Testis (tissue), 5 donors: ENCODE results near the gene GBX1. TPM values are rescaled to one million over a fixed set of nuclear protein-coding genes. Genes with fewer than 3 reads are reported as not detected.

Experiments used
- DNase-seq: peaks from one replicate; pipeline ENCODE4 v3.0.0-alpha.2; 2019
- H3K27ac ChIP-seq, 2 donors: fragments of 200-600 bp; sonication (generic); one replicate each; pipeline ENCODE4 v1.5.1; 2019
- H3K27me3 ChIP-seq: fragments of 200-600 bp; sonication (generic); one replicate; pipeline ENCODE4 v1.5.1; 2019
- H3K36me3 ChIP-seq: fragments of 200-600 bp; sonication (generic); one replicate; pipeline ENCODE4 v1.5.1; 2017; ENCODE audit warnings: low read depth; ENCODE audit errors: missing control alignments
- H3K4me1 ChIP-seq: fragments of 200-600 bp; sonication (generic); one replicate; pipeline ENCODE4 v1.5.1; 2019
- H3K4me3 ChIP-seq, 2 donors: fragments of 200-600 bp; sonication (generic); one replicate each; pipeline ENCODE4 v1.5.1; 2017 to 2019
- H3K9me3 ChIP-seq: fragments of 200-600 bp; sonication (generic); one replicate; pipeline ENCODE4 v1.5.1; 2017
- CTCF ChIP-seq, 3 experiments: fragments of 450-650 bp in 2 of 3; fragments of 200-600 bp in 1 of 3; sonication (generic) in 1 of 3; IDR thresholded peaks; one replicate each; pipeline ENCODE4 v1.5.1; 2016 to 2019; ENCODE audit warnings: antibody characterized with exemption in 3 of 3, mild to moderate bottlenecking in 2 of 3, moderate library complexity in 1 of 3
- POLR2A ChIP-seq: fragments of 450-650 bp; IDR thresholded peaks from one replicate; pipeline ENCODE4 v1.6.1; 2017; ENCODE audit warnings: antibody characterized with exemption, mild to moderate bottlenecking, moderate library complexity
- WGBS, 2 donors: methylation state at CpG; one replicate each; pipeline ENCODE4 v1.1.5; 2018; 5-methylcytosine and 5-hydroxymethylcytosine counted together
- intact Hi-C: fragments of 100-400 bp; cut with DNase I; formaldehyde crosslinking; loops from one replicate; pipeline ENCODE4 v1.15.1; 2023; ENCODE audit warnings: low total_unique reads
- long read RNA-seq, 2 donors: transcript quantifications; one replicate each; lab custom pipeline, GENCODE V29; 2026
- polyA plus RNA-seq: library from polyadenylated mRNA; stranded (reverse); fragments of 350-450 nt; fragmentation: Illumina TruSeq; extraction: RNeasy Lipid Tissue Mini Kit (QIAGEN cat#74804); gene quantifications from one replicate; pipeline ENCODE4 v1.2.3, GENCODE V29; 2014; ENCODE audit warnings: low read depth, low replicate concordance; ENCODE audit not compliant: insufficient read depth
- total RNA-seq, 2 donors: library from RNA; depleted of rRNA; stranded (reverse); fragments of >200 nt; gene quantifications; one replicate each; pipeline ENCODE4 v1.2.3, GENCODE V29; 2016

The GBX1 gene
- total RNA-seq (10 to 100 TPM in 1 of 2 donors, 1 to 10 TPM in 1; 2.9 to 15.6 TPM), polyA plus RNA-seq (7.2 TPM)
- long read RNA-seq, donor 1, result 0 reads
- long read RNA-seq, donor 2, result 0 reads

DNA sequence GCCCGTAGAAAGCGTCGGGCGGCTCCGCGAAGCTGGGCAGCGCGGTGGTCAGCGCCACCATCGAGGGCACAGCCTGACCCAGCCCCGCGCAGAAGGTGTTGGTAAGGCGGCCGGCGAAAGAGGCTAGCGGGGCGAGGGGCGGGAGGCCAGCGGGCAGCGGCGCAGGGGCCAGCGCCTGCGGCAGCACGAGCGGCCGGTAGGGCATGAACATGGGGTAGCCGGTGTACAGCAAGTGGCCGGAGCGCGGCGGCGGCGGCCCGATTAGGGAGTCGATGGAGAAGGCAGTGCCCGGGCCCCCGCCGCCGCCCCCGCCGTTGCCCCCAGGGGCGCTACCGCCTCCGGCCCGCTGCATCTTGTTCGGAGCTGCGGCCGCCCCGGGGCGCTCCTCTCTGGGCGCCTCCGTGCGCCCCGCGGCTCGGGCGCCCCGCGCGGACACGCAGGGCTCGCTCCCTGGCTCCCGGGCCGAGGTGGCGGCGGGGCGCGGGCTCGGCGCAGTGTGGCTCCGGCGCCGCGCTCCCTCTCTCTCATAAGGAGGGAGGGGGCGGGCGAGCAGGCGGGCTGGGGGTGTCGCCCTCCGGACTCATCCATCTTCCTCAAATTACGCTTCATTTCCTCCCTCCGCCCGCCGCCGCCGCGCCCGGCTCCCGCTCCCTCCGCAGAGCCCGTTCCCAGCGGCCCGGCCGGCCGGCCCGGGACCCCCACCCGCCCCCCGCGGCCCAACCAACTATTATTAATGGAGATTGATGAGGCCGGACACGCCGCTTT lies at the start of gene GBX1:
Gene GBX1, minus strand, starts transcription at position 498 of the 765 bp plus-strand sequence. Its CDS starts 146 bp downstream, at position 352.
- intact Hi-C loops, result no loop called here
- Histone ChIP-seq H3K4me3 (peak within 1 kb of the TSS; percentile 47 to 53), H3K4me1 (no peaks in the 10 kb centered on the region), H3K36me3 (no peaks in the 10 kb centered on the region), H3K27ac (no peak within 1 kb of the TSS), H3K27me3 (no peaks in the 10 kb centered on the region), H3K9me3 (no peaks in the 10 kb centered on the region)
- TF ChIP-seq CTCF (IDR thresholded peaks at IDR 0.05) (no peak), POLR2A (no peak)
- 1% methylated on average over 16 to 96 of the region's 101 CpGs for WGBS, 2 donors
- DNase-seq, result no peak

DNA sequence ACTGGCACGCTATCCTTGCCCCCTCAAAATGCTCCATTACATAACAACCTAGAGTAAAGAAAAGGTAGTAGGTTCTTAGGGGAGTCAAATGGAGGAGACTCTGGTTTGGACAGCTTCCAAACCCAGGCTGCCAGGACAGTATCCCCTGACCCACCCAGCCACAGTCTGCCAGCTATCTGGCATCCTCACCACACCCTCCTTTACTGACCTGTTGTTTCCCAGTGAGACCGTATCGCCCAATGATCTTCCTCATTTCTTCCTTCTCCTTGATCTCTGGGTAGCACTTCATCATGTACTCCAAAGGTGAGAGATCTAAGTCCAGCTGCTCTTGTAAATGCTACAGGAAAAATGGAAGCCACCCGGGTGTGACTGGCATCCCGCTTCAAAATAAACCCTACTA lies 47.9 kb upstream of the GBX1 start:
- H3K36me3 ChIP-seq, result no peaks in the 10 kb centered on the region
- TF ChIP-seq CTCF (IDR thresholded peaks at IDR 0.05) (no peak), POLR2A (no peak)
- H3K4me1 ChIP-seq, result no peaks in the 10 kb centered on the region
- no peak for DNase-seq
- intact Hi-C loops, result no loop called here
- no peak overlapping the region for H3K27ac ChIP-seq
- no peaks in the 10 kb centered on the region for H3K27me3 ChIP-seq
- H3K9me3 ChIP-seq, result no peaks in the 10 kb centered on the region
- H3K4me3 ChIP-seq, result no peak overlapping the region
- WGBS, 2 donors, result 85 to 94% methylated on average over 5 of the region's 5 CpGs

DNA sequence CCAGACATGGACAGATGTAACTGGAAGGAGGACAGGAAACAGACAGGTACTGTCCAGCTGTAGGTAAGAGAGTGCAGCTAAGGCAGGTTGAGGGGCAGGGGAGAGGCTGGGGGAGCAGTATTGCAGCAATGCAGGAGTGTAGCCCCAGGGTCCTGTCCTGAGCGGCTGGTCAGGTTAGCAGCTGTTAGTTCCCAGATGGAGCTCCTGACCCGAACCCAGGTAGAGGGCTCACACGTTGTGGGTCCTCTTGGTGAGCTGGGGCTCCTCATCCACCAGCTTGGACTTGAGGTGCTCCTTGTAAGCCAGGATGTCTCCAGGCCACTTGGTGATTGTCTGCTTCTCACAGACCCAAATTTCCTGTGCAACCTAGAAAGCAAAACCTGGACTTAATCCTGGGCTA lies 46.3 kb upstream of the GBX1 start:
- intact Hi-C loops, result no loop called here
- DNase-seq, result no peak
- no peak for TF ChIP-seq CTCF (IDR thresholded peaks at IDR 0.05)
- TF ChIP-seq POLR2A, result no peak
- Histone ChIP-seq H3K36me3 (no peaks in the 10 kb centered on the region), H3K27ac (no peak overlapping the region), H3K4me3 (no peak overlapping the region), H3K9me3 (no peaks in the 10 kb centered on the region), H3K27me3 (no peaks in the 10 kb centered on the region), H3K4me1 (no peaks in the 10 kb centered on the region)
- 75 to 90% methylated on average over 3 of the region's 3 CpGs for WGBS, 2 donors

DNA sequence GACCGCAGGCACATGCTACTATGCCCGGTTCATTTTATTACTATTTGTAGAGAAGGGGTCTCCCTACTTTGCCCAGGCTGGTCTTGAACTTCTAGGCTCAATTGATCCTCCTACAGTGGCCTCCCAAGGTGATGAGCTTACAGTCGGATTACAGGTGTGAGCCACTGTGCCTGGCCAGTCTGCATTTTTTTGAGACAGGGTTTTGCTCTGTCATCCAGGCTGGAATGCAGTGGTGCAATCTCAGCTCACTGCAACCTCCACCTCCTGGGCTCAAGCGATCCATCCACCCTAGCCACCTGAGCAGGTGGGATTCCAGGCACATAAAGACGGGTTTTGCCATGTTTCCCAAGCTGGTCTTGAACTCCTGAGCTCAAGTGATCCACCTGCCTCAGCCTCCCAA lies 45.1 kb upstream of the GBX1 start:
- no peaks in the 10 kb centered on the region for H3K4me1 ChIP-seq
- no peak overlapping the region for H3K27ac ChIP-seq
- no peaks in the 10 kb centered on the region for H3K36me3 ChIP-seq
- intact Hi-C loops, result no loop called here
- H3K27me3 ChIP-seq, result no peaks in the 10 kb centered on the region
- H3K4me3 ChIP-seq, result no peak overlapping the region
- 80 to 88% methylated on average over 5 of the region's 5 CpGs for WGBS, 2 donors
- TF ChIP-seq POLR2A, result no peak
- TF ChIP-seq CTCF (IDR thresholded peaks at IDR 0.05), result no peak
- no peak for DNase-seq
- no peaks in the 10 kb centered on the region for H3K9me3 ChIP-seq
